SK-N-SH treated with all-trans-retinoic acid at 6 μM for 48 hours (cell line): ENCODE measurements around the gene FIBCD1.

Source experiments
- ARNTL ChIP-seq: fragments of 450-650 bp; formaldehyde crosslinking; IDR thresholded peaks from 2 replicates; pipeline ENCODE4 v1.5.0; 2020; ENCODE audit warnings: low read depth, mild to moderate bottlenecking, moderate library complexity, borderline replicate concordance
- CSRNP3 ChIP-seq: fragments of 250-450 bp; sonication (Bioruptor Pico); IDR thresholded peaks from 2 replicates; pipeline ENCODE4 v1.5.1; 2021; ENCODE audit warnings: mild to moderate bottlenecking, moderate library complexity
- ISL1 ChIP-seq: fragments of 250-450 bp; sonication (Bioruptor Pico); IDR thresholded peaks from 2 replicates; pipeline ENCODE4 v2.1.2; 2022; ENCODE audit warnings: mild to moderate bottlenecking, moderate library complexity
- OSR1 ChIP-seq: fragments of 250-450 bp; sonication (Bioruptor Pico); IDR thresholded peaks from 2 replicates; pipeline ENCODE4 v1.8.0; 2022; ENCODE audit warnings: moderate library complexity, mild to moderate bottlenecking, inconsistent platforms
- PATZ1 ChIP-seq: fragments of 250-450 bp; sonication (Bioruptor Pico); IDR thresholded peaks from 2 replicates; pipeline ENCODE4 v1.8.0; 2020; ENCODE audit warnings: mild to moderate bottlenecking, moderate library complexity, borderline replicate concordance
- POU6F1 ChIP-seq: fragments of 250-450 bp; sonication (Bioruptor Pico); IDR thresholded peaks from 2 replicates; pipeline ENCODE4 v1.8.0; 2021; ENCODE audit warnings: low read depth, mild to moderate bottlenecking, moderate library complexity, borderline replicate concordance
- PPARA ChIP-seq: fragments of 250-450 bp; sonication (Bioruptor Pico); IDR thresholded peaks from 2 replicates; pipeline ENCODE4 v1.5.0; 2020; ENCODE audit warnings: mild to moderate bottlenecking, borderline replicate concordance
- TCF4 ChIP-seq: fragments of 250-450 bp; sonication (Bioruptor Pico); IDR thresholded peaks from 2 replicates; pipeline ENCODE4 v1.8.0; 2021; ENCODE audit warnings: mild to moderate bottlenecking, moderate library complexity, borderline replicate concordance
- TSHZ2 ChIP-seq: fragments of 250-450 bp; sonication (Bioruptor Pico); IDR thresholded peaks from 2 replicates; pipeline ENCODE4 v1.5.0; 2020; ENCODE audit warnings: mild to moderate bottlenecking, moderate library complexity
- ZFP30 ChIP-seq: fragments of 450-650 bp; formaldehyde crosslinking; IDR thresholded peaks from 2 replicates; pipeline ENCODE4 v1.5.0; 2022; ENCODE audit warnings: mild to moderate bottlenecking, moderate library complexity
- ZNF565 ChIP-seq: fragments of 450-650 bp; formaldehyde crosslinking; conservative IDR thresholded peaks from 2 replicates; pipeline ENCODE4 v1.5.0; 2020; ENCODE audit warnings: low read depth, mild to moderate bottlenecking, moderate library complexity
- ZNF70 ChIP-seq: fragments of 450-650 bp; formaldehyde crosslinking; IDR thresholded peaks from 2 replicates; pipeline ENCODE4 v1.5.0; 2020; ENCODE audit warnings: mild to moderate bottlenecking, moderate library complexity
- ZNF8 ChIP-seq: fragments of 450-650 bp; formaldehyde crosslinking; IDR thresholded peaks from 2 replicates; pipeline ENCODE4 v1.5.0; 2020; ENCODE audit warnings: mild to moderate bottlenecking, moderate library complexity

- TF ChIP-seq POU6F1 (CRISPR knock-in tag) (no peak), TSHZ2 (CRISPR knock-in tag) (no peak), ZNF8 (CRISPR knock-in tag) (no peak), OSR1 (no peak), PPARA (CRISPR knock-in tag) (no peak), ZFP30 (CRISPR knock-in tag) (no peak), ARNTL (CRISPR knock-in tag) (no peak), ZNF565 (CRISPR knock-in tag) (no peak), ISL1 (no peak), CSRNP3 (CRISPR knock-in tag) (no peak), PATZ1 (CRISPR knock-in tag) (no peak), ZNF70 (CRISPR knock-in tag) (no peak), TCF4 (CRISPR knock-in tag) (no peak)
Measured at GRCh38 chr9:130902204-130903185, 36.6 kb downstream of the FIBCD1 start.
